ENCODE measurements around the gene ARHGAP45. TPM values are rescaled to one million over a fixed set of nuclear protein-coding genes. Genes with fewer than 3 reads are reported as not detected.

The ARHGAP45 gene
- total and polyA plus RNA-seq, 9 of the 15 experiments (the other 6 are each of a cell fraction or from before 2014, with no cell fraction given), result 0.08 to 22.1 (median 4.2) TPM

- TF ChIP-seq, protein P1, sequence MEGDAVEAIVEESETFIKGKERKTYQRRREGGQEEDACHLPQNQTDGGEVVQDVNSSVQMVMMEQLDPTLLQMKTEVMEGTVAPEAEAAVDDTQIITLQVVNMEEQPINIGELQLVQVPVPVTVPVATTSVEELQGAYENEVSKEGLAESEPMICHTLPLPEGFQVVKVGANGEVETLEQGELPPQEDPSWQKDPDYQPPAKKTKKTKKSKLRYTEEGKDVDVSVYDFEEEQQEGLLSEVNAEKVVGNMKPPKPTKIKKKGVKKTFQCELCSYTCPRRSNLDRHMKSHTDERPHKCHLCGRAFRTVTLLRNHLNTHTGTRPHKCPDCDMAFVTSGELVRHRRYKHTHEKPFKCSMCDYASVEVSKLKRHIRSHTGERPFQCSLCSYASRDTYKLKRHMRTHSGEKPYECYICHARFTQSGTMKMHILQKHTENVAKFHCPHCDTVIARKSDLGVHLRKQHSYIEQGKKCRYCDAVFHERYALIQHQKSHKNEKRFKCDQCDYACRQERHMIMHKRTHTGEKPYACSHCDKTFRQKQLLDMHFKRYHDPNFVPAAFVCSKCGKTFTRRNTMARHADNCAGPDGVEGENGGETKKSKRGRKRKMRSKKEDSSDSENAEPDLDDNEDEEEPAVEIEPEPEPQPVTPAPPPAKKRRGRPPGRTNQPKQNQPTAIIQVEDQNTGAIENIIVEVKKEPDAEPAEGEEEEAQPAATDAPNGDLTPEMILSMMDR (IDR thresholded peaks at IDR 0.05 in 2 of 3, conservative IDR thresholded peaks at IDR 0.05 in 1 of 3; ENCODE audit: insufficient read depth in 2 of 3, low read depth in 1 of 3, low read length in 3 of 3), result no peak
- TF ChIP-seq PHF21A (IDR thresholded peaks at IDR 0.05; ENCODE audit: borderline replicate concordance, low read depth) (no peak), ZNF79 (CRISPR knock-in tag; IDR thresholded peaks at IDR 0.05; ENCODE audit: low read depth) (no peak), YY1 (IDR thresholded peaks at IDR 0.05; ENCODE audit: borderline replicate concordance in 1 of 3, control insufficient read depth in 1 of 3, extremely low read depth in 1 of 3, insufficient read depth in 3 of 3, insufficient read length in 1 of 3, insufficient replicate concordance in 2 of 3, low read depth in 1 of 3, low read length in 2 of 3) (no peak), MLLT1 (IDR thresholded peaks at IDR 0.05) (no peak), ZNF24 (IDR thresholded peaks at IDR 0.05) (no peak), TCF15 (CRISPR knock-in tag; IDR thresholded peaks at IDR 0.05) (no peak), ZFP36 (IDR thresholded peaks at IDR 0.05; ENCODE audit: low read depth, low read length, partially characterized antibody) (no peak), SMAD4 (CRISPR knock-in tag; conservative IDR thresholded peaks at IDR 0.05) (peak; percentile 83), ZNF12 (CRISPR knock-in tag; IDR thresholded peaks at IDR 0.05) (no peak), ZNF695 (CRISPR knock-in tag; IDR thresholded peaks at IDR 0.05) (no peak), ZNF23 (CRISPR knock-in tag; IDR thresholded peaks at IDR 0.05) (no peak), ZNF507 (tag; conservative IDR thresholded peaks at IDR 0.05) (no peak), DMBX1 (CRISPR knock-in tag; IDR thresholded peaks at IDR 0.05; ENCODE audit: borderline replicate concordance) (peak; percentile 69; the same call in 1 of the 2 replicates), MYBL2 (IDR thresholded peaks at IDR 0.05; ENCODE audit: low read depth) (no peak), MYBL2 (CRISPR knock-in tag; IDR thresholded peaks at IDR 0.05; ENCODE audit: borderline replicate concordance) (no peak), HNRNPLL (IDR thresholded peaks at IDR 0.05; ENCODE audit: low read depth, low read length, poor library complexity, severe bottlenecking) (no peak), GABPB2 (CRISPR knock-in tag; conservative IDR thresholded peaks at IDR 0.05) (no peak), COPS2 (conservative IDR thresholded peaks at IDR 0.05) (no peak)
- TF ChIP-seq, protein P2, sequence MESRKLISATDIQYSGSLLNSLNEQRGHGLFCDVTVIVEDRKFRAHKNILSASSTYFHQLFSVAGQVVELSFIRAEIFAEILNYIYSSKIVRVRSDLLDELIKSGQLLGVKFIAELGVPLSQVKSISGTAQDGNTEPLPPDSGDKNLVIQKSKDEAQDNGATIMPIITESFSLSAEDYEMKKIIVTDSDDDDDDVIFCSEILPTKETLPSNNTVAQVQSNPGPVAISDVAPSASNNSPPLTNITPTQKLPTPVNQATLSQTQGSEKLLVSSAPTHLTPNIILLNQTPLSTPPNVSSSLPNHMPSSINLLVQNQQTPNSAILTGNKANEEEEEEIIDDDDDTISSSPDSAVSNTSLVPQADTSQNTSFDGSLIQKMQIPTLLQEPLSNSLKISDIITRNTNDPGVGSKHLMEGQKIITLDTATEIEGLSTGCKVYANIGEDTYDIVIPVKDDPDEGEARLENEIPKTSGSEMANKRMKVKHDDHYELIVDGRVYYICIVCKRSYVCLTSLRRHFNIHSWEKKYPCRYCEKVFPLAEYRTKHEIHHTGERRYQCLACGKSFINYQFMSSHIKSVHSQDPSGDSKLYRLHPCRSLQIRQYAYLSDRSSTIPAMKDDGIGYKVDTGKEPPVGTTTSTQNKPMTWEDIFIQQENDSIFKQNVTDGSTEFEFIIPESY (CRISPR knock-in tag; IDR thresholded peaks at IDR 0.05), result peak; percentile 20; the same call in 1 of the 2 replicates
- TF ChIP-seq, protein P3, sequence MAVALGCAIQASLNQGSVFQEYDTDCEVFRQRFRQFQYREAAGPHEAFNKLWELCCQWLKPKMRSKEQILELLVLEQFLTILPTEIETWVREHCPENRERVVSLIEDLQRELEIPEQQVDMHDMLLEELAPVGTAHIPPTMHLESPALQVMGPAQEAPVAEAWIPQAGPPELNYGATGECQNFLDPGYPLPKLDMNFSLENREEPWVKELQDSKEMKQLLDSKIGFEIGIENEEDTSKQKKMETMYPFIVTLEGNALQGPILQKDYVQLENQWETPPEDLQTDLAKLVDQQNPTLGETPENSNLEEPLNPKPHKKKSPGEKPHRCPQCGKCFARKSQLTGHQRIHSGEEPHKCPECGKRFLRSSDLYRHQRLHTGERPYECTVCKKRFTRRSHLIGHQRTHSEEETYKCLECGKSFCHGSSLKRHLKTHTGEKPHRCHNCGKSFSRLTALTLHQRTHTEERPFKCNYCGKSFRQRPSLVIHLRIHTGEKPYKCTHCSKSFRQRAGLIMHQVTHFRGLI (CRISPR knock-in tag; IDR thresholded peaks at IDR 0.05), result 0 out of 2 replicates have a peak, but pooled peaks have one; percentile 29
Measured at GRCh38 chr19:1103132-1103707, 36.3 kb downstream of the ARHGAP45 start (continued).
